GM20431 (cell line): ENCODE data around the gene SLC7A11.
"Not testable (repeated sequence)": the region's sequence is repeated elsewhere in the genome, so short reads cannot be mapped to it uniquely, and the experiment has no call there.

Experiments
- in situ Hi-C: fragments of 300-500 bp; cut with MseI, MboI; formaldehyde crosslinking; loops from one replicate; pipeline ENCODE4 v1.15.0; 2020; ENCODE audit warnings: low sequenced_read_pairs; ENCODE audit not compliant: unreplicated experiment

The SLC7A11 gene

GRCh38 chr4:138217567-138217966 is 24.6 kb downstream of the SLC7A11 start:
- in situ Hi-C loops: no loop called here

GRCh38 chr4:138216272-138216867 is 25.8 kb downstream of the SLC7A11 start:
- in situ Hi-C loops: no loop called here

- in situ Hi-C loops: not testable (repeated sequence)
Measured at GRCh38 chr4:138210576-138210975, 31.6 kb downstream of the SLC7A11 start.

GRCh38 chr4:138209094-138209493 is 33.1 kb downstream of the SLC7A11 start:
- in situ Hi-C loops: no loop called here

GRCh38 chr4:138205531-138206233 is 36.5 kb downstream of the SLC7A11 start:
- in situ Hi-C loops: no loop called here

- in situ Hi-C loops: no loop called here
Measured at GRCh38 chr4:138204507-138204906, 37.6 kb downstream of the SLC7A11 start.

- in situ Hi-C loops: no loop called here
Measured at GRCh38 chr4:138202686-138203085, 39.5 kb downstream of the SLC7A11 start.

- in situ Hi-C loops: no loop called here
Measured at GRCh38 chr4:138200236-138200590, 41.9 kb downstream of the SLC7A11 start.

- in situ Hi-C loops: no loop called here
Measured at GRCh38 chr4:138199568-138200235, 42.4 kb downstream of the SLC7A11 start.

- in situ Hi-C loops: no loop called here
Measured at GRCh38 chr4:138196153-138196552, 46.0 kb downstream of the SLC7A11 start.

GRCh38 chr4:138193963-138194362 is 48.2 kb downstream of the SLC7A11 start:
- in situ Hi-C loops: no loop called here

GRCh38 chr4:138192113-138192512 is 50.0 kb downstream of the SLC7A11 start:
- in situ Hi-C loops: no loop called here

- in situ Hi-C loops: no loop called here
Measured at GRCh38 chr4:138190452-138190858, 51.7 kb downstream of the SLC7A11 start.

GRCh38 chr4:138189206-138189605 is 52.9 kb downstream of the SLC7A11 start:
- in situ Hi-C loops: no loop called here

- in situ Hi-C loops: no loop called here
Measured at GRCh38 chr4:138188406-138189084, 53.6 kb downstream of the SLC7A11 start.

- in situ Hi-C loops: no loop called here
Measured at GRCh38 chr4:138185859-138186645, 56.1 kb downstream of the SLC7A11 start.

GRCh38 chr4:138184886-138185285 is 57.3 kb downstream of the SLC7A11 start:
- in situ Hi-C loops: no loop called here

GRCh38 chr4:138182838-138183426 is 59.2 kb downstream of the SLC7A11 start:
- in situ Hi-C loops: no loop called here

- in situ Hi-C loops: no loop called here
Measured at GRCh38 chr4:138181287-138181686, 60.9 kb downstream of the SLC7A11 start.

GRCh38 chr4:138178566-138178965 is 63.6 kb downstream of the SLC7A11 start:
- in situ Hi-C loops: no loop called here
